GM13977 (cell line): ENCODE results near the gene PTF1A.

Experiments
- DNase-seq: peaks from one replicate; pipeline ENCODE4 v3.0.0; 2012; ENCODE audit warnings: low spot score
- CTCF ChIP-seq: IDR thresholded peaks from 2 replicates; pipeline ENCODE4 v1.5.1; 2012; ENCODE audit warnings: mild to moderate bottlenecking, control low read depth; ENCODE audit not compliant: insufficient read depth; ENCODE audit errors: extremely low read depth, missing control alignments
- in situ Hi-C: fragments of 300-500 bp; cut with MboI; formaldehyde crosslinking; loops from one replicate; pipeline ENCODE4 v1.12.0; 2022; ENCODE audit warnings: low sequenced_read_pairs, low pct_unique_long_range_greater_than_20kb, mixed read lengths, inconsistent platforms; ENCODE audit not compliant: unreplicated experiment

PTF1A gene

DNA sequence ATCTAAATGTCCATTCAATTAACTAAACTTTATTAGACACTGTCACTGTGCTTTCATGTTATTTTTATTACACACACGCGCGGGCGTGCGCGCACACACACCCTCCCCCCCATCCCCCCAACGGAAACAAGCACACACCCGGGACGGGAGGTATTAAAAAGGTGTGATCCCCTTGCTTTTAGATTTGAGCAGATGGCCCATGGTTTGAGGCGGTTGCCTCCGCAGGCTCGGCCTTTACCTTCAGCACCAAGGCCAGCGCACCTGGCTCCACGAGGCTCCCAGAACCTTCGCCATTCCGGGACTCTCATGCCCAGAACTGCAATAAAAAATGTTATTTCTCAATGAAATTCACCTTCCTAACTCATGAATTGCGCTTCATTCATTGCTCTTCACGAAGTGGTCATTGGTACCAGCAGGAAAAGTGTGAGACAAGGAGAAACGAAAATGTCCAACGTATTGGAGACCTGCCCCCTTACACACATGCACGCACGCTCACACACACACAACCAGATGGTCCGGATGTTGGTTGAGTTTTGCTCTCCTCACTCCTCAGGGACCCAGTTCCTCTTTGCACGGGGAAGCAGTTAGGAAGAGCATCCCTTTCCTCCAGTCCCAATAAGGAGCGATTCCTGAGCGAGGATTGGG lies 20.8 kb upstream of the PTF1A start:
- in situ Hi-C loops = no loop called here
- DNase-seq = peak; percentile 50

GRCh38 chr10:23172429-23173213 lies 19.5 kb upstream of the PTF1A start:
- DNase-seq = peak; percentile 30
- in situ Hi-C loops = no loop called here
- TF ChIP-seq CTCF = no peak

More for the DNA sequence above, 20.8 kb upstream of the PTF1A start:
- TF ChIP-seq CTCF = no peak

DNA sequence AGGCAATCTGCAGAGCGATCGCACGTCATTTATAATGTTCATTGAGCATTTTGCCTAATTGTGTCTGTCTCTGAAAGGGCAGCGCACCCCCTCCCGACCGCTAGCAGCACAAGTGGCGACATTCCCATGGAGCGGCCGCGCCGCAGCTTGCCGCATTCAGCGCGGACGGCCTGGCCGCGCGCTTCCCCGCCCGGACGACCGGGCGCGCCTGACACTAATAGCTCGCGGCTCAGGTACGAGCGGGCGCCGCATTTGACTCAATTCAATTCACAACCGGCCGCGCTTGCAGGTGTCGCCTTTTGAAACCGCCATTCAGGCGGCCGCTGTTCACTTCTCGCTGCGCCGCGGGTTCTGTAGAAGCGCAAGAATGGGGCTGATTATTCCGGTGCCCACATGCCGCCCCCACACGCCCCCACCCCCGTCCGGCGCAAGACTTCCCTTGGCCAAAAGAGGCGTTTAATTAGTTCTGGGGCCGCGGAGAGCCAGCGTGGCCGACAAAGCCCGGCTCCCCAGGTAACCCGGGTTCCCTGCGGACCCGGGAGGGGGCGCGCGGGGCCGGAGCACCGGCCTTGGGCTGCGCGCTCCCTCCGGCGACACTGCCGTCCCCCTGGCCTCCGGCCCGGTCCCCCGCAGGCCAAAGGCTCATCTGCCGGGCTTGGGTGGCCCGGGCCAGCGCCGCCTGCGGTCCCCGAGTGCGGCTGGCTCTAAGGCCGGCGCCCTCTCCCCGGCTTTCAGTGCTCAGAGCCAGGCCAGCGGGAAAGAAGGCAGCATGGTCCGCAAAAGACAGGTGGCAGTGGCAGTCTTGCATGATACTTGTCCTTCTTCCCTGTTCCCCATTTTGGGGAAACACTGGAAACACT lies 18.7 kb upstream of the PTF1A start:
- in situ Hi-C loops = no loop called here

DNA sequence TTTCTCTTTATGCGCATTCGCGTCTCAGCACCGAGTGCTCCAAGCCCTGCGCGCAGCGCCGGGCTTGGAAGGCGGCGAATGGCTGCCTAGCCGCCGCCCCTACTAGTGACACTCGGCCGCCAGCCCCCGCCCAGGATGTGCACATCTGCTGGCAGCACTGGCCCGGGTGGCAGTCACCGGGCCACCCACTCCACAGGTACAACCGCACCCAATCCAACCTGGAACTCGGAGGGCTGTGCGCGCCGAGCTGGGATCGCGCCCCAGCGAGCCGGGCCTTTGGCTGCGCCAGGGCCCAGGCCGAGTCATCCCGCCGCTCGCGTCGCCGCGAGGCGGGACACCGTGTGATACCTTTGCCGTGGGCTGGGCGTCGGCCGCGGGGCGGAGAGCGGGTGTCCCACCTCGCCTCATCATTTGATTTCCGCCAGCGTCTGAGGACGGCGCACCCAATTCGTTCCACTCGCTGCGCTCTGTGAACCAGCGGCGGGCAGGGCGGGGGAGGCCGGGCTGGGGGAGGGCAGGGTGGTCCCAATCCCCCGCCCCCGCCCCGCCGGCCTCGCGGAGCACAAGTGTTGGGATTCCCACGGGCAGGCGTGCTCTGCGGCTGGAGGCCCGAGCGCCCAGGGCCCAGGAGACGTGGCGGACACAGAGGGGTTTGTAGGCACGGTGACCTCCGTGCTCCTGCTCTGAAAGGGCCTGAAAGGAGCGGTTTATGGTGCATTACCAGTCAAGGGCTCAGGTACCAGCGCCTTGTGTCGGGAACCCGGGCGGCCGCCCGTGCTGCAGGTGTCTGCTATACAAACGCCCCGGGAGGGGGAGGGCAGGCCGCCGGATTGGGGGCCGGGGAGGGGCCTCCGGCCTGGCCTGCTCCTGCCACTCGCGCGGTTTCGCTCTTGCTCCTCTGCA lies 17.8 kb upstream of the PTF1A start:
- no peak for DNase-seq
- in situ Hi-C loops = no loop called here
- no peak for TF ChIP-seq CTCF

More for the DNA sequence above, 18.7 kb upstream of the PTF1A start:
- no peak for TF ChIP-seq CTCF
- peak; percentile 24 for DNase-seq

- no peak for DNase-seq
- TF ChIP-seq CTCF = no peak
- in situ Hi-C loops = no loop called here
Observed at GRCh38 chr10:23174977-23175512, 17.1 kb upstream of the PTF1A start.
